Measurements from ENCODE around the gene BIN1.

DNA sequence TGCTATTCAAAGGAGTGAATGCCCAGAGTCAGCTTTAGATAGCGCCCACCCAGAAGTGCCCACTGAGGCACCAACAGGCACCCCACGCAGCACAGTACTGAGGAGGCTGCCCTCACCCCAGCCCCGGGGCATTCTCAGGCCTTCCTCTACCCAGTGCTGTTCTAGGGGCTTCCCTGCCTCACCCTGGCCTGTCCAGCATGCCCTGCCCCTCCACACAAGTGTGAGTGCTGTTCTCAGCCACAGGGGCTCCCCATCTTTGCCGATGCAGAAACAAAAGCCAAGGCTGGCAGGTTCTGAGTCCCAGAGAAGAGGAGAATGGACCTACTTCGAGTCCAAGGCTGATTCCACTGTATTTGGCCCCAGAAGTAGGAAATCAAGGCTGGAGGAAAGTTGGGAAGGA, 15.8 kb downstream of the BIN1 start:
- TF ChIP-seq, protein P1, sequence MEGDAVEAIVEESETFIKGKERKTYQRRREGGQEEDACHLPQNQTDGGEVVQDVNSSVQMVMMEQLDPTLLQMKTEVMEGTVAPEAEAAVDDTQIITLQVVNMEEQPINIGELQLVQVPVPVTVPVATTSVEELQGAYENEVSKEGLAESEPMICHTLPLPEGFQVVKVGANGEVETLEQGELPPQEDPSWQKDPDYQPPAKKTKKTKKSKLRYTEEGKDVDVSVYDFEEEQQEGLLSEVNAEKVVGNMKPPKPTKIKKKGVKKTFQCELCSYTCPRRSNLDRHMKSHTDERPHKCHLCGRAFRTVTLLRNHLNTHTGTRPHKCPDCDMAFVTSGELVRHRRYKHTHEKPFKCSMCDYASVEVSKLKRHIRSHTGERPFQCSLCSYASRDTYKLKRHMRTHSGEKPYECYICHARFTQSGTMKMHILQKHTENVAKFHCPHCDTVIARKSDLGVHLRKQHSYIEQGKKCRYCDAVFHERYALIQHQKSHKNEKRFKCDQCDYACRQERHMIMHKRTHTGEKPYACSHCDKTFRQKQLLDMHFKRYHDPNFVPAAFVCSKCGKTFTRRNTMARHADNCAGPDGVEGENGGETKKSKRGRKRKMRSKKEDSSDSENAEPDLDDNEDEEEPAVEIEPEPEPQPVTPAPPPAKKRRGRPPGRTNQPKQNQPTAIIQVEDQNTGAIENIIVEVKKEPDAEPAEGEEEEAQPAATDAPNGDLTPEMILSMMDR (conservative IDR thresholded peaks at IDR 0.05; ENCODE audit: low read depth, low read length), result no peak
- TF ChIP-seq EZH2 (IDR thresholded peaks at IDR 0.05; ENCODE audit: low read length, unreplicated experiment) (no peak), EZH2phosphoT487 (IDR thresholded peaks at IDR 0.05; ENCODE audit: borderline replicate concordance, low read length) (no peak)
